Activated CD8-positive, alpha-beta memory T cell treated with anti-CD3 and anti-CD28 coated beads, Interleukin-2, amount 10 ng/mL, durations not matched to agents 7 days and 5 days (primary cell): ENCODE data around the gene GRIK2. TPM values are rescaled to one million over a fixed set of nuclear protein-coding genes. Genes with fewer than 3 reads are reported as not detected.

Experiments used
- ATAC-seq: fragments of 150-1000 bp; cut with Tn5 transposase; one replicate; pipeline ENCODE4 v1.10.0; 2021; ENCODE audit warnings: moderate library complexity
- CTCF ChIA-PET: fragments of 350-600 bp; sonication (Branson Sonifier 250); formaldehyde crosslinking; loops from one replicate; lab custom pipeline; 2021; ENCODE audit warnings: antibody characterized with exemption; lab: Charles Lee
- DNase-seq: peaks from one replicate; pipeline ENCODE4 v3.0.0-alpha.2; 2020
- H3K27ac Mint-ChIP-seq: one replicate; pipeline ENCODE4 v1.8.0; 2021; ENCODE audit warnings: mild to moderate bottlenecking, mixed read lengths
- H3K27me3 Mint-ChIP-seq: one replicate; pipeline ENCODE4 v1.8.0; 2021; ENCODE audit warnings: mixed read lengths
- H3K36me3 Mint-ChIP-seq: one replicate; pipeline ENCODE4 v1.8.0; 2021; ENCODE audit warnings: mild to moderate bottlenecking, mixed read lengths
- H3K4me1 Mint-ChIP-seq: one replicate; pipeline ENCODE4 v1.8.0; 2021; ENCODE audit warnings: mixed read lengths
- H3K4me3 Mint-ChIP-seq: one replicate; pipeline ENCODE4 v1.8.0; 2021; ENCODE audit warnings: mild to moderate bottlenecking, moderate library complexity, mixed read lengths
- H3K9me3 Mint-ChIP-seq: one replicate; pipeline ENCODE4 v1.8.0; 2022; ENCODE audit warnings: low read depth, mixed read lengths
- total RNA-seq, 2 experiments: library from RNA; stranded (reverse); gene quantifications; one replicate each; pipeline ENCODE4 v1.2.3, GENCODE V29; 2021

GRIK2 gene
- total RNA-seq, 2 experiments from 2014 or later: not detected

DNA sequence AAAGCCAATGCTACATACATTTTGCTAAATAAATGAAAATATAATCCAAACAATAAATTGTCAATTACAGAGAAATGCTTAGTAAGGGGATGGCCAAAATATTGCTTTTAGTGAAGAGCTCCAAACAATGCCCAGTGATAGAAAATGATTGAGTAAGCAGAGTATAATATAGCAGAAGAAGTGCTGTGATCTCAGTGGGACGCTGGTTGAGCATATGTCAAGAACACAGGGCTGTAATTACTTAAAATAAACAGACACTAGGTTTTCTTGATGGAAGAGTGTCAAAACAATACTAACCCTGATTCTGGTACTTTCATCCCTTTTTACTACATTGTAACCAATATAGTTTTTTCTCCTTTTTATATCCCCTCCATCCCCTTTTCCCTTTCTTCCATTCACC is 150.3 kb downstream of the GRIK2 start:
- CTCF ChIA-PET: no interaction called here
- ATAC-seq: no peak
- no peak overlapping the region for H3K4me3 Mint-ChIP-seq
- no peak for DNase-seq
- no peaks in the 10 kb centered on the region for H3K4me1 Mint-ChIP-seq
- peaks cover 3% of the 10 kb centered on the region for H3K9me3 Mint-ChIP-seq
- no peaks in the 10 kb centered on the region for H3K36me3 Mint-ChIP-seq
- no peak overlapping the region for H3K27ac Mint-ChIP-seq
- no peaks in the 10 kb centered on the region for H3K27me3 Mint-ChIP-seq

DNA sequence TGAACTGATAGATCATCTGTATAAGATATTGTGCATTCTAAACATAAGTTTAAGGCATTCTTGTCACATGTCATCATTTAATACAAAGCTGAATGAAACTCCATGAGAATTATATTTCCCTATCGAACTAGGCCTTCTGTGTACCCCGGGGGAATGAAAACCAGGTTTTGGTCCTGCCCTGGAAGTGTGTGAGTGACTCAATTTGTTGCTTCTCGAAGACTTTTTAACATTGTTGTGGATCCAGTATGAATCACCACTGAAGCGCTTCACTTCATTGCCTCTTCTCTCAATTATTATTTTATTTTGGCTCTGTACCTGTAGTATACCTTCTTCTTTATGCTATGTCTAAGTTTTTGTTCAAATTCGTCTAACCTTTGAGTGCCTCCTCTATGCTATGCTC is 150.8 kb downstream of the GRIK2 start:
- Mint-ChIP-seq H3K9me3 (peaks cover 3% of the 10 kb centered on the region), H3K27ac (no peak overlapping the region), H3K4me1 (no peaks in the 10 kb centered on the region), H3K4me3 (no peak overlapping the region), H3K27me3 (no peaks in the 10 kb centered on the region), H3K36me3 (no peaks in the 10 kb centered on the region)
- DNase-seq (no peak), ATAC-seq (no peak)
- CTCF ChIA-PET: interaction anchor here (1.5 kb wide), 1 partner anchor 45 kb away, joined by 4 read pairs; no protein-coding TSS in a partner anchor

DNA sequence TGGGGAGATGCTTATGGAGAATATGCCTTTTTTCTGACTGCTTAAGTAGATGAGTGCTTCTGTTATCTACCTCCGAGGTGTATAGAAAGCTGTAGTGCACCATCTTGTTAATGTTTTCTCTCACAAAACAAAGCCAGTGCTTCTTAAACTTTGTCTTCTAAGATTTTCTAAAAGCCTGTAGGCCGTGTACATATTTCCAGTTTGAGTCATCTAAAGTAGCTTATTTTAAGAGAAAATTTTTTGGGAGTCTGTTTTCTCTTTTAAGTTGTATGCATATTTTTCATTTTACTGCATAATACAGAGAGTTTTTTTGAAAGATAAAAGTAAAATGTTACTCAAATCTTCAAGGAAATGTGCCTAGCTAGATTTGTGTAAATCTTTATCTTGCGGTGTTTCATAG is 151.7 kb downstream of the GRIK2 start:
- Mint-ChIP-seq H3K4me1 (no peaks in the 10 kb centered on the region), H3K36me3 (no peaks in the 10 kb centered on the region), H3K4me3 (no peak overlapping the region), H3K27ac (no peak overlapping the region), H3K9me3 (peaks cover 3% of the 10 kb centered on the region), H3K27me3 (no peaks in the 10 kb centered on the region)
- ATAC-seq: no peak
- no peak for DNase-seq
- CTCF ChIA-PET: interaction anchor here (1.5 kb wide), 1 partner anchor 44 kb away, joined by 4 read pairs; no protein-coding TSS in a partner anchor

DNA sequence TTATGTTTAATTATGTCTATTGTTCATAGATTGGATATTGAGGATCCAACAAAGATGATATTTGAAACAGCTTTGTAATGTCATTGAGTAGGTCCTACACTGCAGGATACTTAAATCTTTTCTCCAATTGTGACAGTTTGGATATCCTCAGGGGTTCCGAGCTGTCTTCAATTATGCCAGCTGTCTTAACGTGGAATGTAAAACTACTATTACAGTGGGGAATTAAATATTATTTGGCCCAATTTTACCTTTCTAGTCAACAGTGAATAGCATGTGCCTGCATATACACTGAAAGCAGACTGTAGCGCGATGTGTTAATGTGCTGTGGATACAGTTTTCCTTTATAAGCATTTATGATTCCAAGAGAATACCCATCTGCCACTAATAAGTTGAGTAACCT is 156.9 kb downstream of the GRIK2 start:
- no peaks in the 10 kb centered on the region for H3K9me3 Mint-ChIP-seq
- H3K27ac Mint-ChIP-seq: no peak overlapping the region
- DNase-seq (no peak), ATAC-seq (no peak)
- no peaks in the 10 kb centered on the region for H3K27me3 Mint-ChIP-seq
- H3K4me3 Mint-ChIP-seq: no peak overlapping the region
- CTCF ChIA-PET: no interaction called here
- no peaks in the 10 kb centered on the region for H3K4me1 Mint-ChIP-seq
- H3K36me3 Mint-ChIP-seq: no peaks in the 10 kb centered on the region

GRCh38 chr6:101554231-101554630 is 160.7 kb downstream of the GRIK2 start:
- no peak overlapping the region for H3K4me3 Mint-ChIP-seq
- H3K27me3 Mint-ChIP-seq: no peaks in the 10 kb centered on the region
- DNase-seq (no peak), ATAC-seq (no peak)
- CTCF ChIA-PET: no interaction called here
- no peaks in the 10 kb centered on the region for H3K36me3 Mint-ChIP-seq
- no peak overlapping the region for H3K27ac Mint-ChIP-seq
- no peaks in the 10 kb centered on the region for H3K4me1 Mint-ChIP-seq
- peaks cover 7% of the 10 kb centered on the region for H3K9me3 Mint-ChIP-seq

DNA sequence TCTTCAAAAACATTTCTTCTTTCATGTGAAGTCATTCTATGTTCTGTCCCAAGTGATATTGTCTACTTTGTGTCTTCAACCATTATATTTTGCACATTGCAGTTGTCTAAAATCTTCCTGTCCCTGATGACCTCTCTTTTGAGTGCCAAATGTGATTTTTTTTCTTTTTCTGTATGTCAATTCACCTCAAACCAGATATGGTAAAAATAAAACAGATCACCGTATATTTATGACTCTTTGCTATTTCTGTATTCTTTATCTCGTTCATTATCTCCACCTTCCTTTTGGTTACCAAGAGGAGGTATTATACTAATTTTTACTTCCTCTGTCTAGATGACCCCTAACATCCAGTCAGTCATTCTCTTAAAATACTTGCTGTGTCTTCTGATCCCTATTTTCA is 165.2 kb downstream of the GRIK2 start:
- H3K4me1 Mint-ChIP-seq: no peaks in the 10 kb centered on the region
- ATAC-seq (no peak), DNase-seq (no peak)
- H3K27ac Mint-ChIP-seq: no peak overlapping the region
- H3K4me3 Mint-ChIP-seq: no peak overlapping the region
- CTCF ChIA-PET: no interaction called here
- H3K27me3 Mint-ChIP-seq: no peaks in the 10 kb centered on the region
- H3K36me3 Mint-ChIP-seq: no peaks in the 10 kb centered on the region
- H3K9me3 Mint-ChIP-seq: peaks cover 7% of the 10 kb centered on the region

GRCh38 chr6:101572627-101573026 is 179.1 kb downstream of the GRIK2 start:
- no peak overlapping the region for H3K27ac Mint-ChIP-seq
- H3K4me1 Mint-ChIP-seq: no peaks in the 10 kb centered on the region
- H3K9me3 Mint-ChIP-seq: no peaks in the 10 kb centered on the region
- no peaks in the 10 kb centered on the region for H3K36me3 Mint-ChIP-seq
- ATAC-seq (no peak), DNase-seq (no peak)
- no peaks in the 10 kb centered on the region for H3K27me3 Mint-ChIP-seq
- CTCF ChIA-PET: no interaction called here
- no peak overlapping the region for H3K4me3 Mint-ChIP-seq

DNA sequence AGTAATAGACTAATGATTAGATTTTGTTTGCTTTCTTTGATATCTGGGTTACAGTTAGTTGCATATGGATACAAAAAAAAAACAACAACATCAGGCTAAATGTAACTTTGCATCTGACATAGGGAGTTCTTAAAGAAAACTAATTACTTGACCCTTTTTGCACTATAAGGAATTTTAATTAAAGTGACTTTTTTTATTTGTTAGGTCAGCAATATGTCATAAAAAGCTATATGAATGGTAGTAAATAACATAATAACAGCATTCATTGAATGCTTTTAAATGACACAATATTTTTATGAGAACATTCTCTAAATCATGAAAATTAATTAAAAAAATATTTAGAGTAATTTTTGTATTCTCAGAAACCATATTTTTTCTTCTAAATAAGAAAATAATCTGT is 183.6 kb downstream of the GRIK2 start:
- no peaks in the 10 kb centered on the region for H3K36me3 Mint-ChIP-seq
- ATAC-seq: no peak
- no peak for DNase-seq
- no peaks in the 10 kb centered on the region for H3K9me3 Mint-ChIP-seq
- CTCF ChIA-PET: no interaction called here
- no peaks in the 10 kb centered on the region for H3K4me1 Mint-ChIP-seq
- no peaks in the 10 kb centered on the region for H3K27me3 Mint-ChIP-seq
- H3K27ac Mint-ChIP-seq: no peak overlapping the region
- H3K4me3 Mint-ChIP-seq: no peak overlapping the region

GRCh38 chr6:101578306-101578705 is 184.8 kb downstream of the GRIK2 start:
- H3K9me3 Mint-ChIP-seq: no peaks in the 10 kb centered on the region
- H3K4me1 Mint-ChIP-seq: no peaks in the 10 kb centered on the region
- ATAC-seq (no peak), DNase-seq (no peak)
- no peaks in the 10 kb centered on the region for H3K36me3 Mint-ChIP-seq
- no peak overlapping the region for H3K4me3 Mint-ChIP-seq
- no peak overlapping the region for H3K27ac Mint-ChIP-seq
- CTCF ChIA-PET: no interaction called here
- no peaks in the 10 kb centered on the region for H3K27me3 Mint-ChIP-seq

DNA sequence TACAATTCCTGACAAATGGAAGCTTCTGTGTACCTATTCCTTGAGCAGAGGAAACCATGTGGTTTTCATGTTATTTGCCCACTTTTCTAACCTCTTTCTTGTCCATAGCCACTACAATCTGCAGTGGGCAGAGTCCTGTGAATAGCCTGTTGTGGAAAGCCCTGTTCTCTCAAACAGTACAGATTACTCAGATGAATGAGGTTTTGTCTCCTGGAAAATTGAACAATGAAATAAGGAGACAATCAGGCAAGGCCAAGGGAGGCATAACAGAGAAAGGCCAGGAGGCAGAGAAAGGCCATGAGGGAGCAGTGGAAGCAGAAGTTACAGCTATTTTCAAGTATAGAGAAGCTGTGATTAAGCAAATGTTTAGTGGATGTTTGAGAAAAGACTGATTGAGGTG is 189.3 kb downstream of the GRIK2 start:
- ATAC-seq: no peak
- H3K4me1 Mint-ChIP-seq: no peaks in the 10 kb centered on the region

GRCh38 chr6:101585501-101585900 is 192.0 kb downstream of the GRIK2 start:
- H3K9me3 Mint-ChIP-seq: no peaks in the 10 kb centered on the region
- CTCF ChIA-PET: no interaction called here
- ATAC-seq (no peak), DNase-seq (no peak)
- H3K4me3 Mint-ChIP-seq: no peak overlapping the region
- H3K36me3 Mint-ChIP-seq: no peaks in the 10 kb centered on the region
- H3K4me1 Mint-ChIP-seq: no peaks in the 10 kb centered on the region
- no peak overlapping the region for H3K27ac Mint-ChIP-seq
- H3K27me3 Mint-ChIP-seq: no peaks in the 10 kb centered on the region

More for the DNA sequence above, 189.3 kb downstream of the GRIK2 start:
- Mint-ChIP-seq H3K9me3 (no peaks in the 10 kb centered on the region), H3K4me3 (no peak overlapping the region), H3K27me3 (no peaks in the 10 kb centered on the region), H3K36me3 (no peaks in the 10 kb centered on the region), H3K27ac (no peak overlapping the region)
- CTCF ChIA-PET: no interaction called here
- DNase-seq: no peak

DNA sequence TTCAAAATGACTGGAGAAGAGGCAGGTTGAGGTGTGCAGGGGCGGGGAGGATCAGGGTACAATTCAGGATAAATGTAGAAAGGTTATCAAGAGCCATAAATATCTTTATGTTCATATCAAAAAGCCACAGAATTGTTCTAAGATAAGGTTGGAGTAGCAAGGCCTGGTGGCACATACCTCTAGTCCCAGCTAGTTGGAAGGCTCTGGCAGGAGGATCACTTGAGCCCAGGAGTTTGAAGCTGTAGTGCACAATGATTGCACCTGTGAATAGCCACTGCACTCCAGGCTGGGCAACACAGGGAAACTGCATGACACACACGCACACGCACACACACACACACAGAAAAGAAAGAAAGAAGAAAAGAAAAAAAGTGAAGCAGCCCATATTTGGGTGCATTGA is 194.8 kb downstream of the GRIK2 start:
- no peaks in the 10 kb centered on the region for H3K4me1 Mint-ChIP-seq
- ATAC-seq: no peak
- H3K4me3 Mint-ChIP-seq: no peak overlapping the region

DNA sequence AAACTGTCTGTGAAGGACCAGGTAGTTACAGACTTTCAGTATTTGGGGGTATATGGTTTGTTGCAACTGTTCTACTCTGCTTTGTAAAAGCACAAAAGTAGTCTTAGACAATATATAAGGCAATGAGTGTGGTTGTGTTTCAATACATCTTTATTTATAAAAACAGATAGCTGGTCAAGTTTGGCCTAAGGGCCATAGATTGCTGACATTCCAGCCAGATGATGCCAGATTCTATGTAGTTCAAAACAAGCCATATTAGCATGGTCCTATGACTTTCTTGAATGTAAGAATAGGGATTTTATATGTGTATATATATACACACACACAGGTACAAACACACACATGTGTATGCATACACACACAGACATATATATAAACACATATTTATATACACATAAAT is 201.8 kb downstream of the GRIK2 start:
- DNase-seq: no peak

More for the DNA sequence above, 194.8 kb downstream of the GRIK2 start:
- H3K27ac Mint-ChIP-seq: no peak overlapping the region
- H3K36me3 Mint-ChIP-seq: no peaks in the 10 kb centered on the region
- H3K27me3 Mint-ChIP-seq: no peaks in the 10 kb centered on the region
- DNase-seq: no peak
- CTCF ChIA-PET: interaction anchor here (0.6 kb wide), 1 partner anchor 57 kb away, joined by 3 read pairs; no protein-coding TSS in a partner anchor
- no peaks in the 10 kb centered on the region for H3K9me3 Mint-ChIP-seq

GRCh38 chr6:101597693-101598092 is 204.2 kb downstream of the GRIK2 start:
- no peaks in the 10 kb centered on the region for H3K27me3 Mint-ChIP-seq
- H3K4me3 Mint-ChIP-seq: no peak overlapping the region
- DNase-seq (no peak), ATAC-seq (no peak)
- no peaks in the 10 kb centered on the region for H3K4me1 Mint-ChIP-seq
- H3K9me3 Mint-ChIP-seq: peaks cover 3% of the 10 kb centered on the region
- no peak overlapping the region for H3K27ac Mint-ChIP-seq
- CTCF ChIA-PET: no interaction called here
- no peaks in the 10 kb centered on the region for H3K36me3 Mint-ChIP-seq

More for the DNA sequence above, 201.8 kb downstream of the GRIK2 start:
- Mint-ChIP-seq H3K4me3 (no peak overlapping the region), H3K27ac (no peak overlapping the region), H3K27me3 (no peaks in the 10 kb centered on the region), H3K4me1 (no peaks in the 10 kb centered on the region), H3K9me3 (no peaks in the 10 kb centered on the region), H3K36me3 (no peaks in the 10 kb centered on the region)
- no peak for ATAC-seq
- CTCF ChIA-PET: no interaction called here

- Mint-ChIP-seq H3K4me1 (no peaks in the 10 kb centered on the region), H3K36me3 (no peaks in the 10 kb centered on the region), H3K4me3 (no peak overlapping the region), H3K27me3 (no peaks in the 10 kb centered on the region), H3K9me3 (peaks cover 5% of the 10 kb centered on the region), H3K27ac (no peak overlapping the region)
- ATAC-seq: no peak
- DNase-seq: no peak
- CTCF ChIA-PET: no interaction called here
These were observed 211.9 kb downstream of the GRIK2 start for GRCh38 chr6:101605426-101605825.
